WTC11 (cell line): Measurements from ENCODE around the gene PIK3CG.

Experiments used
- ATF1 ChIP-seq: sonication (generic); formaldehyde crosslinking; IDR thresholded peaks from 2 replicates; pipeline ENCODE4 v1.8.1; 2023; ENCODE audit warnings: mild to moderate bottlenecking, moderate library complexity, missing genetic modification reagents
- CTCF ChIP-seq: fragments of 200-600 bp; IDR thresholded peaks from 2 replicates; pipeline ENCODE4 v1.8.0; 2022; ENCODE audit warnings: antibody characterized with exemption
- FOXJ3 ChIP-seq: sonication (generic); formaldehyde crosslinking; IDR thresholded peaks from 2 replicates; pipeline ENCODE4 v1.9.0; 2021; ENCODE audit warnings: missing genetic modification reagents, mild to moderate bottlenecking, borderline replicate concordance
- FOXP4 ChIP-seq: sonication (generic); formaldehyde crosslinking; IDR thresholded peaks from 2 replicates; pipeline ENCODE4 v1.8.0; 2022; ENCODE audit warnings: mild to moderate bottlenecking, missing genetic modification reagents
- HMGXB4 ChIP-seq: sonication (generic); formaldehyde crosslinking; IDR thresholded peaks from 2 replicates; pipeline ENCODE4 v1.8.1; 2023; ENCODE audit warnings: mild to moderate bottlenecking, moderate library complexity, missing genetic modification reagents
- JUN ChIP-seq: sonication (generic); formaldehyde crosslinking; IDR thresholded peaks from 2 replicates; pipeline ENCODE4 v1.8.0; 2023; ENCODE audit warnings: mild to moderate bottlenecking, missing genetic modification reagents
- SP1 ChIP-seq: sonication (generic); formaldehyde crosslinking; conservative IDR thresholded peaks from 2 replicates; pipeline ENCODE4 v1.8.1; 2022; ENCODE audit warnings: missing genetic modification reagents
- STAT6 ChIP-seq: sonication (generic); formaldehyde crosslinking; conservative IDR thresholded peaks from 2 replicates; pipeline ENCODE4 v1.8.1; 2023; ENCODE audit warnings: mild to moderate bottlenecking, low read depth, missing genetic modification reagents, moderate library complexity
- USF2 ChIP-seq: sonication (generic); formaldehyde crosslinking; IDR thresholded peaks from 2 replicates; pipeline ENCODE4 v1.8.1; 2023; ENCODE audit warnings: mild to moderate bottlenecking, missing genetic modification reagents, moderate library complexity
- ZNF121 ChIP-seq: sonication (generic); formaldehyde crosslinking; IDR thresholded peaks from 2 replicates; pipeline ENCODE4 v1.8.0; 2023; ENCODE audit warnings: missing genetic modification reagents
- ZNF317 ChIP-seq: sonication (generic); formaldehyde crosslinking; IDR thresholded peaks from 2 replicates; pipeline ENCODE4 v1.8.1; 2023; ENCODE audit warnings: low read depth, mild to moderate bottlenecking, moderate library complexity, missing genetic modification reagents, borderline replicate concordance
- ZNF396 ChIP-seq: fragments of 250-450 bp; sonication (Bioruptor Pico); IDR thresholded peaks from 2 replicates; pipeline ENCODE4 v1.8.0; 2021; ENCODE audit warnings: mild to moderate bottlenecking, moderate library complexity, borderline replicate concordance
- ZNF671 ChIP-seq: fragments of 250-450 bp; sonication (Bioruptor Pico); IDR thresholded peaks from 2 replicates; pipeline ENCODE4 v1.8.0; 2021; ENCODE audit warnings: mild to moderate bottlenecking

GRCh38 chr7:106836816-106837215 is 28.3 kb upstream of the PIK3CG start:
- TF ChIP-seq CTCF: no peak
- TF ChIP-seq ATF1: no peak
- TF ChIP-seq STAT6 (CRISPR knock-in tag): no peak
- no peak for TF ChIP-seq JUN (CRISPR knock-in tag)
- TF ChIP-seq USF2: no peak
- TF ChIP-seq ZNF396 (CRISPR knock-in tag): no peak
- TF ChIP-seq FOXP4 (CRISPR knock-in tag): no peak
- no peak for TF ChIP-seq SP1 (CRISPR knock-in tag)
- TF ChIP-seq FOXJ3 (CRISPR knock-in tag): no peak
- TF ChIP-seq ZNF671 (CRISPR knock-in tag): no peak
- no peak for TF ChIP-seq ZNF121
- TF ChIP-seq HMGXB4 (CRISPR knock-in tag): no peak
- no peak for TF ChIP-seq ZNF317 (CRISPR knock-in tag)
